ENCODE results near the gene PREX1.
A peak's percentile ranks its signal among the peaks of the same experiment; 100 is the strongest.

PREX1 gene

DNA sequence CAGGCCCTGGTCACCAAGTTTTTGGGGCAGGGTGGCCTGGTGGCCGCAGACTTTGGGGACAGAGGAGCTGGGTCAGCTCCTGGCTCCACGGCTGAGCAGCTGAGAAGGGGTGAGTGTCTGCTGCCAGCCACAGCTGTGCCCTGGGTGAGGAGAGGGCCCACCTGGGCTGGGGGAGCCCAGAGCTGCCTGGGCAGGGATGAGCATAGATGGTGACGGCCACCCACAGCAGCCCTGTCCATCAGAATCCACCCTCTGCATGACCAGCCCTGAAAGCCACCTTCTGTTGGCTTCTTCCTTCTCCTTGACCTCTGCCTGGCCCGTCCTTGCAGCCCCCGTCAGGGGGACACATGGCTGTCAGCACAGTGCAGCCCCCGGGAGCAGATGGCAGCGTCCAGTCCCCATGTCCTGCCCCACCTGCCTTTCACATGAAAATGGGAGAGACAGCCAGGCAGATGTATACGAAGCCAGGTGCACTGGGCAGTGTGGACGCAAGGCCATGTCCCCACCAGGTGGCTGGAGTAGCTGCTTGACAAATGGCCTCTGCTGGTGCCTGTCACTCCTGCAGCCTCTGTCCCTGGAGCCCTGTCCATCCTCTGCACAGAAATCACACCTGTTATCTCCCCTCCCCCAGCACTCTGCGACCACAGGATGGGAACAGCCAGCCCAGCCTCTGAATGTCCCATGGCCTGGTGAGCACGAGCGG is 220.8 kb downstream of the PREX1 start:
- no peak for DNase-seq (ENCODE audit: low read depth, low spot score)

GRCh38 chr20:48606172-48606840 is 221.5 kb downstream of the PREX1 start:
- no peak for DNase-seq (ENCODE audit: low read depth, low spot score)

DNA sequence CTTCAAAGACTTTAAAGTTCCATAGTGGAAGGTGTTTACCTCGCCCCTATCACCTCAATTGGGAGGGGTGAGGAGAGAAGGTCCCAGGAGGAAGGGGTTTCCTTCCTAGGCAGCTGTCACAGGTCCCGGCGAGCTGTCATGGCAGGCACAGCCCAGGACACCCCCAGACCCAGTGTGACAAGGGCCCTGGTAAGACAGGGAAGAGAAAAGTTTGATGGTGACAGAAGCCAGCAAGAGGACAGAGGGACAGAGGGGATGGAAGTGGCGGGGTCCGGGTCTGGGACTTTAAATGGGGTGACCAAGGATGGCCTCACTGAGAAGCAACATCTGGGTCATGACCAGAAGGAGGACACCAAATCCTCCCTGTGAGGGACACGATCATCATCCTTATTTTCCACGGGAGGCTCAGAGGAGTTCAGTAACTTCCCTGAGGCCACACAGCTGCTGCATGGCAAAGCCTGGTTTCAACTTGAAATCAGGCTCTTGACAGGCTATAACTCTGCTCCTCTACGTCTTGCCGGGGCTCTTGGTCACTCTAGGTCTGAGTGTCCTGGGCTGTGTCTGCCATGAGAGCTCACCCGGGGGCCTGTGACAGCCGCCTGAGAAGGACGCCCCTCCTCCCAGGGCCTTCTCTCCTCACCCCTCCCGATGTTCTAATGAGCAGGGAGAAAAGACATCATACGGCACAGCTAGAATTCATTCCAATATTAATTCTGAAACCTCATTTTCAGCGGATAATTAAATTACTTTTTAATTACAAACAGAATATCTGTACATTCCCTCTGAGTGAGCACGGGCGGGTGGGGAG is 222.2 kb downstream of the PREX1 start:
- DNase-seq (ENCODE audit: low read depth, low spot score) = no peak

DNA sequence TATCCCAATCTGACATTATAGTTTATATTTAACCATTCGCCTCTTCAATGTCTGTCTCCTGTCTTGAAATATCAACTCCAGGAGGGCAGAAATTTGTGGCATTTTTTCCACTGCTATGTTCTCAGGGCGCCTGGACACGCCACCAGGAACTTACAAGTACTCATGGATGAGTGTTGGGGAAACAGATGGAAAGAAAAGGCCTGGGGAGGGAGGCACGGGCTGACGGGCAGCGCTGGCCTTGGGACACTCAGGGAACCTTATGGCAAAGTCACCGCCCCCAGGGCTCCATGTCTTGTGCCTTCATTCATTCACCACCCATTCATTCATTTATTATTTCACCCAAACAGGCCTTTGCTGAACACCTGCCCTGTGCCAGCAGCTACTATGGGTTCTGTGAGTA is 222.9 kb downstream of the PREX1 start:
- no peak for DNase-seq (ENCODE audit: low read depth, low spot score)

GRCh38 chr20:48604426-48604825 is 223.4 kb downstream of the PREX1 start:
- DNase-seq (ENCODE audit: low read depth, low spot score) = no peak

GRCh38 chr20:48603819-48604405 is 223.9 kb downstream of the PREX1 start:
- DNase-seq (ENCODE audit: low read depth, low spot score) = no peak

DNA sequence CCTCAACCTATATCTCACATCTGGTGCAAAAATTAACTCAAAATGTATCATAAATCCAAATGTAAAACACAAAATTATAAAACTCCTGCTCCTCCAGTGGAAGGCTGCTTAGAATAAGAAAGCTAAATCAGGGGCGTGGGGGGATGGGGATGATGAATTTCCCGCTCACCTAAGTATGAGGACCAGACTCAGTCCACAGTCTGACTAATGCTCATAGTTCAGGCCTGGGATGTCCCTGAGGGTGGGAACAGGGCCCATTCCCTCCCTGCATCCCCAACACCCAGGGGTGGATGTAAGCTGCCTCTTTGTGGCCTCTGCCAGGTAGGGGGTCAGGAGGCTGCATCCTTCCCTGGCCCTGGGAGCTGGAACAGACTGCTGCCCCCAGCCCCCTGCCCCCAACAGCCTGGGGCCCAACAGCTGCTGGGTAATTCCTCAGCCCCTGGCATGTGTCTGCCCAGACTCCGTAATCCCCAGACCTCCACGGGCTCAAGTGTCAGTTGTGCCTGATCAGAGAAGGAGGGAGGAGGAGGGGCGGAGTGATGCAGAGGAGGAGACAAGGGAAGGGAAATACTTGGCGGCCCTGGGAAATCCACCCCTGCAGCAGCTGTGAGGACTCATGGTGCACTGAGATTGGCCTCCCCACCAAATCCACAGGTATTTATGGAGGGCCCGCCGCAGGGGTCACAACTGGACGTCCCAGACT is 224.5 kb downstream of the PREX1 start:
- DNase-seq (ENCODE audit: low read depth, low spot score) = peak; percentile 80

GRCh38 chr20:48601798-48602197 is 226.0 kb downstream of the PREX1 start:
- DNase-seq (ENCODE audit: low read depth, low spot score) = no peak

DNA sequence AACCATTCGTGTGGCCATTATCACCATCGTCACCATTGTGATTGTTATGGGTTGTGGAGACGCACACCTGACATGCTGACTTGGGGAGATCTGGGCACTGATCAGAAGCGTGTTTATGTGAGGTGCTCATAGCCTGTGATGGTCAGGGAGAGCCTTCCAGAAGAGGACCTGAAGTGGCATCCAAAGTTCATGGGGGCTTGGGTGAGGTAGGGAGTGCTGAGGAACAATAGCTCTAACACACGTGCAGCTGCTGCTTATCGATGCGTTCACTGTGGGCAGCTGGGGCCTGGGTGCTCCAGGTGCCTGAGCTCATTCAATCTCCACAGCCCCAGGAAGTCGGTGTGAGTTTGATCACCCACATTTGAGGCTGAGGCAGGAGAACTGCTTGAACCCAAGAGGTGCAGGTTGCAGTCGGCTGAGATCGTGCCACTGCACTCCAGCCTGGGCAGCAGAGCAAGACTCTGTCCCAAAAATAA is 227.3 kb downstream of the PREX1 start:
- DNase-seq (ENCODE audit: low read depth, low spot score) = no peak

DNA sequence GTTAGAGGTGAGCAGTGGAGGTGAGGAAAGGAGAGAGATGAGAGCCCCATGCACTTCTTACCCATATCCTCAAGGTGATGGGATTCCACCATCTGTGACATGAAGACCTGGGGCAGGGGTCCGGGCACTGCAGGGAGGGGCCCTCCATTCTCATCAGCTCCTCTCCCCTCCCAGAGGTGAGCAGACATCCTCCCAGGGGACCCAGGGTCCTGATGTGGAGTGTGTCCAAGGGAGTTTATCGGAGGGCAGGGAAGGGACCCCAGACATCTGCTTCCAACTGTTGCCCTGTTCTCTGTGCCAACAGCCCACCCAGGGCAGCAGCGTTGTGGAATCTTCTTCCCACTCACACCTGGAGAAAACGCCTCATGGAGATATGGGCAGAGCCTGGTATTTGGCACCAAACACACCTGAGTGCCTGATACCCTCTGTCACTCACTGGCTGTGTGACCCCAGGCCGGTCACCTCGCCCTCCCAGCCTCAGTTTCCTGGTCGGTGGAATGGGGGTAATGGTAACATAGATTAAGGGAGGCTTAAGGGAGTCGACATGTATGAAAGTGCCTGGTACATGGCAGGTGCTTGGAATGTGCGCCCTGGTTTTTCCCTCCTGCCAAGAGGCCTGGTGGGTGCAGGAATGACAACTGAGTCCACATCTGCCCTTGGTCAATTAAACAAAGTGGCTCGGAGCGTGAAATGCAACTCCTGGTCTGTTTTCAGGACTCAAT is 227.9 kb downstream of the PREX1 start:
- DNase-seq (ENCODE audit: low read depth, low spot score) = no peak

- no peak for DNase-seq (ENCODE audit: low read depth, low spot score)
Measured at GRCh38 chr20:48599106-48599747, 228.6 kb downstream of the PREX1 start.

DNA sequence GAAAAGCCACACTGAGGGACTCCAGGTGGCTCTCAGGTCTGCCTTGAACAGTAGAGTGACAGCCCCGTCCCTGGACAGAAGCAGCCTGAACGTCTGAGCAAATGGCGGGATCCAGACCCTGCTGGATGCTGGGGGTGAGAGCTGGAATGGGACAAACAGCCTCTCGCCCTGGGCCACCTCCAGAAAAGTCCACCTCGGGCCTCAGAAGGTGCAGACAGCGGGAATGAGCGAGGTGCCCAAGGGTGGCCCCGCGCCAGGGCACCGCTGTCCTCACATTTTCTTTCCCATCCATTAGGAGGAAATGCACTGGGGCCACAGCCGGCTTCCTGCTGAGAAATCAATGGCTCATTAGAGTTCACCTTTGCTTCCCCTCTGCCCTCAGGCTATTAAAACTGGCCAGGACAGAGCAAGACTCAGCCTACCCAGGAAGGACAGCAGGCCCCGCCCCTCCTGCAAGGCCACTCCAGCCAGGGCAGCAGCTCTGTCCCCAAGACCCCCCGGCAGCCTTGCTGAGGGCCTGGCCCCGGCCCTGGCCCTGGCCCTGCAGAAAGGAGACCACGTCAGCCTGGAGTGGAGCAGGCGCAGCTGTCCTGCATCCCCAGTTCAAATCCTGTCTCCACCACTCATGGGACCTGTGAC is 229.4 kb downstream of the PREX1 start:
- DNase-seq (ENCODE audit: low read depth, low spot score) = peak; percentile 86

GRCh38 chr20:48597521-48598302 is 230.1 kb downstream of the PREX1 start:
- DNase-seq (ENCODE audit: low read depth, low spot score) = peak; percentile 62

DNA sequence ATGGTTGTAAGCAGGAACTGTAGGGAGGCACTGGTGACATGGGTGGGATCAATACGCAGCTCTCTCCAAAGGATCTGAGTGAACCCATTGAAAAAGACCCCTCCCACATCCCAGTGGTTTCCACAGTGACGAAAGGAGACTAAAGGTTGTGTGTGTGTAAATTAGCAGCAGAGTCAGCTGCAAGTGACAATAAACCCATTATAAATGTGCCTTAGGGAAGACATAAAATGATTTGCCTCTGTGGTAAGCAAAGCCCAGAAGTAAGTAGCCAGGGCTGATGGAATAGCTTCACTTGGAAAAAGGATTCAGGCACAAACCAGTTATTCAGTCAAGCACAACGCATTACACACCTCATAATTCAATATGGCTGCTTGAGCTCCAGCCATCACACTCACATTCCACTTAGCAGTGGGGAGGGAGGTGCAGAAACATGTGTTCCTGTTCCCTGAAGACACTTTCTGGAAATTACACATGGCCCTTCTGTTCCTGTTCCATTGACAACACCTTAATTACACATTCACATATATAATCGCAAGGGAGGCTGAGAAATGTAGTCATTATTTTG is 231.4 kb downstream of the PREX1 start:
- no peak for DNase-seq (ENCODE audit: low read depth, low spot score)

DNA sequence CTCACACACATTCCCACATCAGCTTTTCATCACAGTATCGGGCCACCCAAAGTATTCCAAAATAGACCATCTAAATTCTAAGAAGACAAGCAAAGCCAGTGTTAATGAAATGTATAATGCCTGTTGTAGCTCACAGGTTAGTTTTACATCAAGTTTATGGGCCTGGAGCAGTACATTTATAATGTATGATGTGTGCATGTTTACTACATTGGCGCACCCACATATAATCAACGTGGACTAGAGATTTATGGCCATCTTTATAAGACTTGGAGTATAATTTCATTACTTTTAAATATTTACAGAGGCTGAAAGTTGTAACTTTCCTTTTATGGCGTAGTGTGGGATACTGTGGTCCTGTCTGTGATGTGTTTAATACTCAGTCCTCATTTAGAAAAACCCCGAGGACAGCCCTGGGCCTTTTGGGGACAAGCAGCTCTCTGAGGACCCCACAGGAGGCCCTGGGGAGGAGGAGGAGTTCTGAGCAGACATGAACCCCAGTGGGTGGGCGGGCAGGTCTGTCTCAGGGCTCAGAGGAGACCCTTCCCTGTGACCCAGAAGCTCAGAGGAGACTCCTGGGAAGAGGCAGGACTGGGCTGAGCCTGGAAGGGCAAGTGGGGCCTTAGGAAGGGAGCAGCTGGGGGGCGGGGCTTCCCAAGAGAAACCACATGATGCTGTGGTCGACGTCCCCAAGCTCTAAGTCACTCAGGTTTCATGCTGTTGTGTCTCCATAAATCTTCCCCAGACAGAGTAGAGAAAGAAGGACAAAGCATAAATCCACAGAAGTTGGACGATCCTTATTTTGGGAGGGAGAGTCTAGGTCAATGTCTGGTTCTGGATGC is 232.1 kb downstream of the PREX1 start:
- DNase-seq (ENCODE audit: low read depth, low spot score) = peak; percentile 19

- no peak for DNase-seq (ENCODE audit: low read depth, low spot score)
Measured at GRCh38 chr20:48594533-48594932, 233.3 kb downstream of the PREX1 start.

- DNase-seq (ENCODE audit: low read depth, low spot score) = no peak
Measured at GRCh38 chr20:48592107-48592940, 235.5 kb downstream of the PREX1 start.

All from ELF-1 (cell line).